ENCODE results near the gene UTRN. TPM values are rescaled to one million over a fixed set of nuclear protein-coding genes. Genes with fewer than 3 reads are reported as not detected.
A peak's percentile ranks its signal among the peaks of the same experiment; 100 is the strongest.

Gene UTRN
- total RNA-seq (2021): 79.7 and 82.3 TPM in 2 replicates
- long read RNA-seq, partial matches to known transcripts: 60 of 171 reads
- long read RNA-seq, other reads (novel, unspliced or antisense): 109 of 171 reads

GRCh38 chr6:144284783-144285547, at the start of gene UTRN:
Gene UTRN (plus strand): TSS chr6:144285335. CDS start chr6:144291829, 6,494 bp downstream.
- peaks cover 10% of the 10 kb centered on the region for H3K27me3 Mint-ChIP-seq (ENCODE audit: low read depth)
- WGBS (ENCODE audit: extremely low coverage, insufficient read length, low lambda C conversion rate): no CpG with 5 or more reads among the region's 84 CpGs
- H3K18ac ChIP-seq (ENCODE audit: insufficient read length, low read depth, low read length): peak within 1 kb of the TSS; percentile 43
- no peak within 1 kb of the TSS for H3T11ph ChIP-seq (ENCODE audit: low read length)
- H2AFZ ChIP-seq (ENCODE audit: low read length): peak within 1 kb of the TSS; percentile 45
- H3K79me2 ChIP-seq (ENCODE audit: insufficient read depth, low read length): 0 out of 2 replicates have a peak, but pooled peaks cover 2% of the 10 kb centered on the region
- peak within 1 kb of the TSS; percentile 69 for H3K9ac ChIP-seq (ENCODE audit: extremely low read depth, insufficient read length, low read length)
- H3K27me3 ChIP-seq (ENCODE audit: insufficient read depth, low read length): no peaks in the 10 kb centered on the region
- H4K20me1 ChIP-seq (ENCODE audit: control insufficient read depth, insufficient read depth, insufficient read length): no peaks in the 10 kb centered on the region
- H2BK20ac ChIP-seq (ENCODE audit: low read depth, low read length, poor library complexity, severe bottlenecking): no peak within 1 kb of the TSS
- H4K5ac ChIP-seq (ENCODE audit: insufficient read length, low read depth, low read length): no peak within 1 kb of the TSS
- H3K36me3 Mint-ChIP-seq (ENCODE audit: insufficient read depth in 1 of 3, low read depth in 3 of 3): peaks cover 0 to 4% (median 3%) of the 10 kb centered on the region in 3 experiments; a peak in 3 of 7 replicates
- H3K23me2 ChIP-seq (ENCODE audit: insufficient read length, low read depth, low read length, poor library complexity, severe bottlenecking): peaks cover 21% of the 10 kb centered on the region
- peak; percentile 88 for DNase-seq
- H3K27ac Mint-ChIP-seq: peak within 1 kb of the TSS; percentile 77 to 97 (median 96); a peak in 6 of 7 replicates
- H3K4me1 ChIP-seq (ENCODE audit: insufficient read depth, low read length): no peaks in the 10 kb centered on the region; the same call in 1 of the 2 replicates
- peak within 1 kb of the TSS; percentile 79 for H3K14ac ChIP-seq (ENCODE audit: insufficient read depth, low read length)
- no peak within 1 kb of the TSS for H2BK12ac ChIP-seq (ENCODE audit: insufficient read length, low read depth, low read length)
- no peak within 1 kb of the TSS for H2BK5ac ChIP-seq (ENCODE audit: insufficient read length, low read length)
- H3K9me3 Mint-ChIP-seq: no peaks in the 10 kb centered on the region; a peak in 3 of 5 replicates
- no peak within 1 kb of the TSS for H3K4ac ChIP-seq (ENCODE audit: low read depth, low read length)
- H4K8ac ChIP-seq (replicated peaks; ENCODE audit: insufficient read length, low read depth, low read length): no peak within 1 kb of the TSS
- peak within 1 kb of the TSS; percentile 96 to 99 for H3K4me3 Mint-ChIP-seq
- no peak within 1 kb of the TSS for H2AK5ac ChIP-seq (ENCODE audit: insufficient read length, low read length)
- H3K23ac ChIP-seq (ENCODE audit: insufficient read length, low read depth, low read length): no peak within 1 kb of the TSS
- no peaks in the 10 kb centered on the region for H3K79me1 ChIP-seq (ENCODE audit: insufficient read depth, low read depth, low read length, poor library complexity, severe bottlenecking)
- no peak within 1 kb of the TSS for H4K91ac ChIP-seq (ENCODE audit: insufficient read length, low read depth, low read length)
- H3K9me3 ChIP-seq (ENCODE audit: control insufficient read depth, low read depth, low read length): no peaks in the 10 kb centered on the region
- no peak within 1 kb of the TSS for H2BK120ac ChIP-seq (ENCODE audit: low read depth, low read length, poor library complexity, severe bottlenecking)
- H3K27ac ChIP-seq (ENCODE audit: insufficient read length, low read depth, low read length): no peak within 1 kb of the TSS
- no peak within 1 kb of the TSS; the same call in 1 of the 2 replicates for H2BK15ac ChIP-seq (ENCODE audit: low read depth, low read length)
- H3K56ac ChIP-seq (ENCODE audit: insufficient read length, low read depth, low read length): no peak within 1 kb of the TSS
- H3K4me1 Mint-ChIP-seq: peaks cover 23 to 25% of the 10 kb centered on the region in 2 experiments
- TF ChIP-seq CTCF (conservative IDR thresholded peaks at IDR 0.05): no peak
- peak within 1 kb of the TSS; percentile 100 for H3K4me2 ChIP-seq (ENCODE audit: insufficient read depth, insufficient read length, low read length)
